WTC11 (cell line): ENCODE results near the gene CCDC50. TPM values are rescaled to one million over a fixed set of nuclear protein-coding genes. Genes with fewer than 3 reads are reported as not detected.
A peak's percentile ranks its signal among the peaks of the same experiment; 100 is the strongest.

Source experiments
- ATAC-seq: fragments of 200-7000 bp; cut with Tn5 transposase; 2 replicates; pipeline ENCODE4 v1.10.0; 2021; ENCODE audit warnings: mild to moderate bottlenecking, moderate library complexity
- CTCF ChIA-PET: fragments of 300-600 bp; sonication (Branson Sonifier 250); formaldehyde crosslinking; loops from one replicate; lab custom pipeline; 2021; ENCODE audit warnings: antibody characterized with exemption; lab: Charles Lee
- POLR2A ChIA-PET: fragments of 350-600 bp; sonication (Branson Sonifier 250); formaldehyde crosslinking; loops from one replicate; lab custom pipeline; 2021; ENCODE audit warnings: antibody characterized with exemption; lab: Charles Lee
- DNase-seq: peaks from one replicate; pipeline ENCODE4 v3.0.0; 2021; ENCODE audit warnings: low spot score
- H3K27ac Mint-ChIP-seq: 2 replicates; pipeline ENCODE4 v1.8.0; 2021; ENCODE audit warnings: mixed read lengths
- H3K27me3 Mint-ChIP-seq: 2 replicates; pipeline ENCODE4 v1.8.0; 2021; ENCODE audit warnings: low read depth, mild to moderate bottlenecking, moderate library complexity, mixed read lengths
- H3K36me3 Mint-ChIP-seq: 2 replicates; pipeline ENCODE4 v1.8.0; 2021; ENCODE audit warnings: mixed read lengths
- H3K4me1 Mint-ChIP-seq: 2 replicates; pipeline ENCODE4 v1.8.0; 2022; ENCODE audit warnings: mixed read lengths
- H3K4me3 Mint-ChIP-seq: 2 replicates; pipeline ENCODE4 v1.8.0; 2021; ENCODE audit warnings: mild to moderate bottlenecking, moderate library complexity, mixed read lengths
- H3K9me3 Mint-ChIP-seq: 2 replicates; pipeline ENCODE4 v1.8.0; 2021; ENCODE audit warnings: mixed read lengths
- ATF3 ChIP-seq: sonication (generic); formaldehyde crosslinking; conservative IDR thresholded peaks from 2 replicates; pipeline ENCODE4 v1.8.1; 2022; ENCODE audit warnings: mild to moderate bottlenecking, missing genetic modification reagents
- CREM ChIP-seq: sonication (generic); formaldehyde crosslinking; IDR thresholded peaks from 2 replicates; pipeline ENCODE4 v1.8.1; 2022; ENCODE audit warnings: mild to moderate bottlenecking, missing genetic modification reagents, moderate library complexity
- ERG ChIP-seq: fragments of 250-450 bp; sonication (Bioruptor Pico); IDR thresholded peaks from 2 replicates; pipeline ENCODE4 v1.8.0; 2021; ENCODE audit warnings: mild to moderate bottlenecking
- FOXK1 ChIP-seq: sonication (generic); formaldehyde crosslinking; IDR thresholded peaks from 2 replicates; pipeline ENCODE4 v1.8.0; 2022; ENCODE audit warnings: mild to moderate bottlenecking, moderate library complexity, missing genetic modification reagents
- HMGXB4 ChIP-seq: sonication (generic); formaldehyde crosslinking; IDR thresholded peaks from 2 replicates; pipeline ENCODE4 v1.8.1; 2023; ENCODE audit warnings: mild to moderate bottlenecking, moderate library complexity, missing genetic modification reagents
- IRF1 ChIP-seq: sonication (generic); formaldehyde crosslinking; IDR thresholded peaks from 2 replicates; pipeline ENCODE4 v1.8.0; 2023; ENCODE audit warnings: missing genetic modification reagents
- IRF2 ChIP-seq: sonication (generic); formaldehyde crosslinking; IDR thresholded peaks from 2 replicates; pipeline ENCODE4 v1.8.0; 2022; ENCODE audit warnings: low read depth, missing genetic modification reagents, borderline replicate concordance
- MYBL2 ChIP-seq: sonication (generic); formaldehyde crosslinking; IDR thresholded peaks from 2 replicates; pipeline ENCODE4 v1.8.1; 2023; ENCODE audit warnings: mild to moderate bottlenecking, moderate library complexity, missing genetic modification reagents
- ZNF219 ChIP-seq: sonication (generic); formaldehyde crosslinking; IDR thresholded peaks from 2 replicates; pipeline ENCODE4 v1.8.0; 2023; ENCODE audit warnings: missing genetic modification reagents, mild to moderate bottlenecking, borderline replicate concordance
- ZNF671 ChIP-seq: fragments of 250-450 bp; sonication (Bioruptor Pico); IDR thresholded peaks from 2 replicates; pipeline ENCODE4 v1.8.0; 2021; ENCODE audit warnings: mild to moderate bottlenecking
- total RNA-seq: library from RNA; stranded (reverse); gene quantifications from 3 replicates; pipeline ENCODE4 v1.2.3, GENCODE V29; 2021
- TF ChIP-seq, protein P1 (sequence below): sonication (generic); formaldehyde crosslinking; IDR thresholded peaks from 2 replicates; pipeline ENCODE4 v1.8.0; 2022; ENCODE audit warnings: mild to moderate bottlenecking, missing genetic modification reagents
- TF ChIP-seq, protein P2 (sequence below): fragments of 250-450 bp; sonication (Bioruptor Pico); IDR thresholded peaks from 2 replicates; pipeline ENCODE4 v2.1.2; 2022; ENCODE audit warnings: mild to moderate bottlenecking, moderate library complexity

CCDC50 gene
- total RNA-seq, 1 experiment from 2014 or later = 33.1 TPM

DNA sequence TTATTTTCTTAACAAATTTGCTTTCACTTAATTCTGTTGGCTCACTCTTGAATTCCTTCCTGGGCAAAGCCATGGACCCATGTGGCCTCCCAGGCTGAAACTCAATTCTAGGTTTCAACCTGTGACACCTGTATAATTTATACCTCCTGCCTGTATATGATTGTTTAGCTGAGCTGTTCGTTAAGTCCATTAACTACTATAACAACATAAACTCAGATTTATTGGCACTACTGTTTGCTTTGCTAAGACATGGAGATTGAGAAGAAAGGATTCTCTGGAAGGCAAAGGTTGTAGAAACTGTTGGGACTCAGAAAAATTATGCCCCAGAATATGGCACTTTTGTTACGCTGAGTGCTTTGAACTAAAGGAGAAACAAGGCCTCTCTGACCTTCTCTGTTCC, 26.7 kb upstream of the CCDC50 start:
- Mint-ChIP-seq H3K27ac (peak overlapping the region; percentile 5; the same call in 1 of the 2 replicates), H3K4me1 (peaks cover 29% of the 10 kb centered on the region), H3K4me3 (no peak overlapping the region), H3K36me3 (no peaks in the 10 kb centered on the region), H3K9me3 (no peaks in the 10 kb centered on the region), H3K27me3 (no peaks in the 10 kb centered on the region)
- TF ChIP-seq, protein P1, sequence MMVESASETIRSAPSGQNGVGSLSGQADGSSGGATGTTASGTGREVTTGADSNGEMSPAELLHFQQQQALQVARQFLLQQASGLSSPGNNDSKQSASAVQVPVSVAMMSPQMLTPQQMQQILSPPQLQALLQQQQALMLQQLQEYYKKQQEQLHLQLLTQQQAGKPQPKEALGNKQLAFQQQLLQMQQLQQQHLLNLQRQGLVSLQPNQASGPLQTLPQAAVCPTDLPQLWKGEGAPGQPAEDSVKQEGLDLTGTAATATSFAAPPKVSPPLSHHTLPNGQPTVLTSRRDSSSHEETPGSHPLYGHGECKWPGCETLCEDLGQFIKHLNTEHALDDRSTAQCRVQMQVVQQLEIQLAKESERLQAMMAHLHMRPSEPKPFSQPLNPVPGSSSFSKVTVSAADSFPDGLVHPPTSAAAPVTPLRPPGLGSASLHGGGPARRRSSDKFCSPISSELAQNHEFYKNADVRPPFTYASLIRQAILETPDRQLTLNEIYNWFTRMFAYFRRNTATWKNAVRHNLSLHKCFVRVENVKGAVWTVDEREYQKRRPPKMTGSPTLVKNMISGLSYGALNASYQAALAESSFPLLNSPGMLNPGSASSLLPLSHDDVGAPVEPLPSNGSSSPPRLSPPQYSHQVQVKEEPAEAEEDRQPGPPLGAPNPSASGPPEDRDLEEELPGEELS (CRISPR knock-in tag) = no peak
- TF ChIP-seq, protein P2, sequence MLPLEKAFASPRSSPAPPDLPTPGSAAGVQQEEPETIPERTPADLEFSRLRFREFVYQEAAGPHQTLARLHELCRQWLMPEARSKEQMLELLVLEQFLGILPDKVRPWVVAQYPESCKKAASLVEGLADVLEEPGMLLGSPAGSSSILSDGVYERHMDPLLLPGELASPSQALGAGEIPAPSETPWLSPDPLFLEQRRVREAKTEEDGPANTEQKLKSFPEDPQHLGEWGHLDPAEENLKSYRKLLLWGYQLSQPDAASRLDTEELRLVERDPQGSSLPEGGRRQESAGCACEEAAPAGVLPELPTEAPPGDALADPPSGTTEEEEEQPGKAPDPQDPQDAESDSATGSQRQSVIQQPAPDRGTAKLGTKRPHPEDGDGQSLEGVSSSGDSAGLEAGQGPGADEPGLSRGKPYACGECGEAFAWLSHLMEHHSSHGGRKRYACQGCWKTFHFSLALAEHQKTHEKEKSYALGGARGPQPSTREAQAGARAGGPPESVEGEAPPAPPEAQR (CRISPR knock-in tag) = no peak
- ATAC-seq = no peak
- no peak for DNase-seq
- POLR2A ChIA-PET = no interaction called here
- CTCF ChIA-PET = no interaction called here

- ATAC-seq = no peak
- TF ChIP-seq, protein P2 (CRISPR knock-in tag) = no peak
- Mint-ChIP-seq H3K27me3 (no peaks in the 10 kb centered on the region), H3K4me1 (peaks cover 25% of the 10 kb centered on the region), H3K36me3 (no peaks in the 10 kb centered on the region), H3K4me3 (no peak overlapping the region), H3K27ac (no peak overlapping the region), H3K9me3 (peaks cover under 1% of the 10 kb centered on the region; the same call in 1 of the 2 replicates)
- CTCF ChIA-PET = no interaction called here
- DNase-seq = no peak
- POLR2A ChIA-PET = no interaction called here
These were observed 25.6 kb upstream of the CCDC50 start for GRCh38 chr3:191303596-191303995.

DNA sequence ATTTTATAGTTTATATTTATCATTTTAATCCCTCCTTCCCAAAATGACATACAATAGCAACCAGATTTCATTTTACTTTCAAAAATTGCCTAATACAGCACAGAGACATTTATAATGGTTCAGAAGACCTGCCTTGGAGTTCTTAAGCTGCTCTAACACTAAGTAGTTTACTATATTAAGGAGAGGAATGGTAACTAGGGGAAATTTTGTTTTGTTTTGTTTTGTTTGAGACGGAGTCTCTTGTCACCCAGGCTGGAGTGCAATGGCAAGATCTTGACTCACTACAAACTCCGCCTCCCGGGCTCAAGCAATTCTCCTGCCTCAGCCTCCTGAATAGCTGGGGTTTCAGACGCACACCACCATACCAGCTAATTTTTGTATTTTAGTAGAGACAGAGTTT, 22.8 kb upstream of the CCDC50 start:
- TF ChIP-seq ERG (CRISPR knock-in tag) (no peak), CREM (CRISPR knock-in tag) (no peak), IRF1 (CRISPR knock-in tag) (no peak), IRF2 (CRISPR knock-in tag) (no peak), MYBL2 (no peak), FOXK1 (CRISPR knock-in tag) (no peak), HMGXB4 (no peak), ATF3 (CRISPR knock-in tag) (no peak), ZNF219 (no peak), ZNF671 (CRISPR knock-in tag) (no peak)
- no peaks in the 10 kb centered on the region for H3K27me3 Mint-ChIP-seq
- DNase-seq = no peak
- no peak for ATAC-seq
- H3K36me3 Mint-ChIP-seq = no peaks in the 10 kb centered on the region
- H3K4me3 Mint-ChIP-seq = no peak overlapping the region
- H3K9me3 Mint-ChIP-seq = peaks cover 3% of the 10 kb centered on the region; the same call in 1 of the 2 replicates
- ChIA-PET POLR2A (no interaction called here), CTCF (no interaction called here)
- H3K4me1 Mint-ChIP-seq = peaks cover 16% of the 10 kb centered on the region
- no peak overlapping the region for H3K27ac Mint-ChIP-seq
